IMR-90 (cell line): Measurements from ENCODE around the gene LRRC7.

Experiments
- CEBPB ChIP-seq: IDR thresholded peaks from 2 replicates; pipeline ENCODE4 v1.6.1; 2012; ENCODE audit warnings: low read depth, low read length, improper control_type of control experiment
- FOS ChIP-seq: fragments of 150-350 bp; IDR thresholded peaks from 2 replicates; pipeline ENCODE4 v1.6.1; 2016; ENCODE audit warnings: low read depth, low read length
- MAFK ChIP-seq: IDR thresholded peaks from 2 replicates; pipeline ENCODE4 v1.6.1; 2012; ENCODE audit warnings: low read depth, low read length, improper control_type of control experiment
- POLR2A ChIP-seq: IDR thresholded peaks from 2 replicates; pipeline ENCODE4 v1.6.1; 2012; ENCODE audit warnings: mild to moderate bottlenecking, low read depth, low read length
- RAD21 ChIP-seq: IDR thresholded peaks from 2 replicates; pipeline ENCODE4 v1.6.1; 2012; ENCODE audit warnings: low read length, improper control_type of control experiment
- RCOR1 ChIP-seq: IDR thresholded peaks from 2 replicates; pipeline ENCODE4 v1.6.1; 2012; ENCODE audit warnings: mild to moderate bottlenecking, low read length, improper control_type of control experiment; ENCODE audit not compliant: insufficient replicate concordance
- RFX5 ChIP-seq: IDR thresholded peaks from 2 replicates; pipeline ENCODE4 v1.8.0; 2012; ENCODE audit warnings: low read depth, mild to moderate bottlenecking, low read length, moderate library complexity
- TF ChIP-seq, protein P1 (sequence below): conservative IDR thresholded peaks from 2 replicates; pipeline ENCODE4 v1.5.1; 2012; ENCODE audit warnings: mild to moderate bottlenecking, low read depth, low read length, improper control_type of control experiment
- TF ChIP-seq, protein P2 (sequence below): fragments of 150-350 bp; IDR thresholded peaks from 2 replicates; pipeline ENCODE4 v1.6.1; 2016; ENCODE audit warnings: low read depth, mild to moderate bottlenecking, low read length, moderate library complexity, borderline replicate concordance

GRCh38 chr1:69651656-69652055 is 83.9 kb downstream of the LRRC7 start:
- TF ChIP-seq POLR2A: no peak
- TF ChIP-seq FOS: no peak
- TF ChIP-seq CEBPB: no peak
- TF ChIP-seq, protein P1, sequence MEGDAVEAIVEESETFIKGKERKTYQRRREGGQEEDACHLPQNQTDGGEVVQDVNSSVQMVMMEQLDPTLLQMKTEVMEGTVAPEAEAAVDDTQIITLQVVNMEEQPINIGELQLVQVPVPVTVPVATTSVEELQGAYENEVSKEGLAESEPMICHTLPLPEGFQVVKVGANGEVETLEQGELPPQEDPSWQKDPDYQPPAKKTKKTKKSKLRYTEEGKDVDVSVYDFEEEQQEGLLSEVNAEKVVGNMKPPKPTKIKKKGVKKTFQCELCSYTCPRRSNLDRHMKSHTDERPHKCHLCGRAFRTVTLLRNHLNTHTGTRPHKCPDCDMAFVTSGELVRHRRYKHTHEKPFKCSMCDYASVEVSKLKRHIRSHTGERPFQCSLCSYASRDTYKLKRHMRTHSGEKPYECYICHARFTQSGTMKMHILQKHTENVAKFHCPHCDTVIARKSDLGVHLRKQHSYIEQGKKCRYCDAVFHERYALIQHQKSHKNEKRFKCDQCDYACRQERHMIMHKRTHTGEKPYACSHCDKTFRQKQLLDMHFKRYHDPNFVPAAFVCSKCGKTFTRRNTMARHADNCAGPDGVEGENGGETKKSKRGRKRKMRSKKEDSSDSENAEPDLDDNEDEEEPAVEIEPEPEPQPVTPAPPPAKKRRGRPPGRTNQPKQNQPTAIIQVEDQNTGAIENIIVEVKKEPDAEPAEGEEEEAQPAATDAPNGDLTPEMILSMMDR: no peak
- no peak for TF ChIP-seq MAFK
- TF ChIP-seq, protein P2, sequence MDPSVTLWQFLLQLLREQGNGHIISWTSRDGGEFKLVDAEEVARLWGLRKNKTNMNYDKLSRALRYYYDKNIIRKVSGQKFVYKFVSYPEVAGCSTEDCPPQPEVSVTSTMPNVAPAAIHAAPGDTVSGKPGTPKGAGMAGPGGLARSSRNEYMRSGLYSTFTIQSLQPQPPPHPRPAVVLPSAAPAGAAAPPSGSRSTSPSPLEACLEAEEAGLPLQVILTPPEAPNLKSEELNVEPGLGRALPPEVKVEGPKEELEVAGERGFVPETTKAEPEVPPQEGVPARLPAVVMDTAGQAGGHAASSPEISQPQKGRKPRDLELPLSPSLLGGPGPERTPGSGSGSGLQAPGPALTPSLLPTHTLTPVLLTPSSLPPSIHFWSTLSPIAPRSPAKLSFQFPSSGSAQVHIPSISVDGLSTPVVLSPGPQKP: no peak
- no peak for TF ChIP-seq RFX5
- TF ChIP-seq RCOR1: no peak
- no peak for TF ChIP-seq RAD21
